ENCODE measurements around the gene ESR1. TPM values are rescaled to one million over a fixed set of nuclear protein-coding genes. Genes with fewer than 3 reads are reported as not detected.

Gene ESR1
- total RNA-seq, 2 donors from 2014 or later: 0.52 to 4.3 TPM

DNA sequence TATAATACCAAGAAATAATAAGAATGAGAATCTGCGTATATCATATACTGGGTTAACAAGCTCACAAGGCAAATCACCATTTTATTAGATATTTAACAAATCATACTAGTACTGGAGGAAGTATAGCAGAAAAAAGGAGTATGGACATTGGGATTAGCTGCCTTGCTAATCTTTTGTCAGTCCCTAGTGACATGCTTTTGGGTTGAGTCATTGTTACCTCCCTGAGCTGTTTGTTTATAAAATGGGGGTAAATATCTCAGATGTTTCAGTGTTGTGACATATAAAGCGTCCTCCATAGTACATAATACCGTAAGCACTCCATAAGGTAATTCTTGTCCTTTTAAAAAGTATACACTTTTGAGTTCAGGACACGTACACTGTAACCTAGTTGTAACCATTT lies 107.0 kb downstream of the ESR1 start:
- Histone ChIP-seq H3K9me3 (no peaks in the 10 kb centered on the region), H3K4me1 (no peaks in the 10 kb centered on the region), H3K27me3 (no peaks in the 10 kb centered on the region), H3K27ac (no peak overlapping the region), H3K4me3 (no peak overlapping the region), H3K36me3 (replicated peaks in 1 of 2; ENCODE audit: insufficient read depth in 1 of 2, low read depth in 2 of 2) (no peaks in the 10 kb centered on the region)
- no peak for ATAC-seq
- TF ChIP-seq, protein P1, sequence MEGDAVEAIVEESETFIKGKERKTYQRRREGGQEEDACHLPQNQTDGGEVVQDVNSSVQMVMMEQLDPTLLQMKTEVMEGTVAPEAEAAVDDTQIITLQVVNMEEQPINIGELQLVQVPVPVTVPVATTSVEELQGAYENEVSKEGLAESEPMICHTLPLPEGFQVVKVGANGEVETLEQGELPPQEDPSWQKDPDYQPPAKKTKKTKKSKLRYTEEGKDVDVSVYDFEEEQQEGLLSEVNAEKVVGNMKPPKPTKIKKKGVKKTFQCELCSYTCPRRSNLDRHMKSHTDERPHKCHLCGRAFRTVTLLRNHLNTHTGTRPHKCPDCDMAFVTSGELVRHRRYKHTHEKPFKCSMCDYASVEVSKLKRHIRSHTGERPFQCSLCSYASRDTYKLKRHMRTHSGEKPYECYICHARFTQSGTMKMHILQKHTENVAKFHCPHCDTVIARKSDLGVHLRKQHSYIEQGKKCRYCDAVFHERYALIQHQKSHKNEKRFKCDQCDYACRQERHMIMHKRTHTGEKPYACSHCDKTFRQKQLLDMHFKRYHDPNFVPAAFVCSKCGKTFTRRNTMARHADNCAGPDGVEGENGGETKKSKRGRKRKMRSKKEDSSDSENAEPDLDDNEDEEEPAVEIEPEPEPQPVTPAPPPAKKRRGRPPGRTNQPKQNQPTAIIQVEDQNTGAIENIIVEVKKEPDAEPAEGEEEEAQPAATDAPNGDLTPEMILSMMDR (IDR thresholded peaks at IDR 0.05): no peak
- TF ChIP-seq POLR2A (IDR thresholded peaks at IDR 0.05): no peak
- WGBS, 2 donors: 64 to 65% methylated on average over 4 of the region's 4 CpGs
- intact Hi-C loops (cut with DNase I): no loop called here
- DNase-seq: no peak

DNA sequence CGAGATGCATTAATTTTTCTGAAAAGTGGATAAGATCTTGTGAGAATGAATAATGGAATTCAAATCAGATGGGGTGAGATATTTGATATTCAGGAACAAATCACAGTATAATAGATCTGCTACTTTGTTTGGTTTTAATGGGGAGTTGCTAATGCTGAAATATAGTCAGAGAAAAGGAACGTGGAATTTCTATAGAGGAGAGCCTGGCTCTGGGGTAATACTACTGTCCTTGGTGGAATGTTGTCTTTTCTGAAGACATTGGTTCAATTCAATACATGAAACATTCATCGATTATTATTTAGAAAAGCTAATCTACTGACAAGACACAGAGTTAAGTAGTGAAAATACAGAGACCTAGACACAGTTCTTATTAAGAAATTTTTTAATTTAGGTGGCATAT lies 108.6 kb downstream of the ESR1 start:
- DNase-seq: no peak
- intact Hi-C loops (cut with DNase I): no loop called here
- Histone ChIP-seq H3K27me3 (no peaks in the 10 kb centered on the region), H3K36me3 (replicated peaks in 1 of 2; ENCODE audit: insufficient read depth in 1 of 2, low read depth in 2 of 2) (no peaks in the 10 kb centered on the region), H3K4me3 (no peak overlapping the region), H3K9me3 (no peaks in the 10 kb centered on the region), H3K4me1 (no peaks in the 10 kb centered on the region), H3K27ac (no peak overlapping the region)
- WGBS, 2 donors: 58 to 72% methylated on average over 3 of the region's 3 CpGs
- ATAC-seq: no peak
- TF ChIP-seq POLR2A (IDR thresholded peaks at IDR 0.05): no peak
- TF ChIP-seq, protein P1 (IDR thresholded peaks at IDR 0.05): no peak

DNA sequence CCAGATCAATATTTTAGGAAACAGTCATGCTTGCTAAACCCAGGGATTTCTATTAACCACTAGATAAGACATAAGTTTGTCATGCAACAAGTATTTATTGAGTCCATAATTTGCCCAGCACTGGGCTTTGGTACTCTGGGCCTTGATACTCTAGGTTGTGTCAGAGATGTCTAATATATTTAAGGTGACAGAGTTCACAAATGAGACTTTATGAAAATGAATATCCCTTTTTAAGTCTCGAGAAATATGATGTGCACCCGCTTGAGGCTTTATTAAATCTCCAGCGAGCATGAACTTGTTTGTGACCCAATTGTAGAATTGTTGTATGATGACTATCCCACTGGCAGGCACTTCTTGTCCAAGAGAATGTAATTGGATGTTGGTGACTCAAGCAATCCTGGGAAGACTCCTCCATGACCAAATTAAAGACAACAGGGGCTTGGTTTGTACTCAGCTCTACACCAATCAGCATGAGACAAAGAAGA lies 109.2 kb downstream of the ESR1 start:
- Histone ChIP-seq H3K27ac (no peak overlapping the region), H3K4me3 (no peak overlapping the region), H3K4me1 (no peaks in the 10 kb centered on the region), H3K27me3 (no peaks in the 10 kb centered on the region), H3K9me3 (no peaks in the 10 kb centered on the region), H3K36me3 (replicated peaks in 1 of 2; ENCODE audit: insufficient read depth in 1 of 2, low read depth in 2 of 2) (no peaks in the 10 kb centered on the region)
- no peak for ATAC-seq
- WGBS, 2 donors: 60 to 73% methylated on average over 3 of the region's 3 CpGs
- TF ChIP-seq, protein P1 (IDR thresholded peaks at IDR 0.05): no peak
- TF ChIP-seq POLR2A (IDR thresholded peaks at IDR 0.05): no peak
- DNase-seq: no peak
- intact Hi-C loops (cut with DNase I): no loop called here

DNA sequence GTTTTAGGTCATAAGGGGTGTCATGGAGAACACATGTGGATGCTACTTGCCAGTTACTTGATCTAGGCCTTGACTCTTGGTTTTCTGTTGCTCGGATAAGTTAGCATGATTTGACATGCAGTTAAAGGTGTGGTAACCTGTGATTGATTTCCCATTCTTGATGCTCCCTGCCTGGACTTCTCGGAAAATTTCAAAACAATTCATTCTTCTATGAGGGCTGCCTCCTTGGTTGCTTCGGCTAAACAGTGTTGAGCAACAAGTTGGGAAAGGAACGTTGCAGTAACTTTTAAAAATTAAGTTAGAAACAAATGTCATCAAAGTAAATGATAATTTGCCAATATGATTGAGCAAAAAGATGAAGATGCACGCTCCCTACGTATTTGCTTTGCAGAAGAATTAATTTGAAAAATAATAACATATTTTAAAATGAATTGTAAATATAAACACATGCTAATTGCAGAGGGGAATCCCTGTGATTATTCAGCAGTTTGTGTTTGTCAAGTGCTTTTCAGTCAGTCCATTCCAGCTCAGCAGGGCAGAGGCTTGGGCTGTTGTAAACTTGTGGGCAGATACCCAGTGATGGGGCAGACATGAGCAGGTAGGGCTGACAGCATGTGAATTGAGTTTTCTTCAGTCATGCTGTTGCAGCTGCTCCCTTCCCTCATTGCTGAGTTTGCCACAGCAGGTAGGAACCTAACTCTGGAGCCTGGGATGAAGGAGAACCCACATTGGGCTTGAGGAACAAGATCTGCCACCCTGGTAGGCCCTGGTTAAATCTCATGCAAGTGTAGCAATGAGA lies 110.2 kb downstream of the ESR1 start:
- no peaks in the 10 kb centered on the region for H3K27me3 ChIP-seq
- no peak for DNase-seq
- no peak for ATAC-seq
- H3K9me3 ChIP-seq: no peaks in the 10 kb centered on the region
- intact Hi-C loops (cut with DNase I): no loop called here
- TF ChIP-seq, protein P1 (IDR thresholded peaks at IDR 0.05): no peak
- no peak for TF ChIP-seq POLR2A (IDR thresholded peaks at IDR 0.05)
- 59 to 70% methylated on average over 6 of the region's 6 CpGs for WGBS, 2 donors
- no peak overlapping the region for H3K27ac ChIP-seq
- H3K36me3 ChIP-seq (replicated peaks in 1 of 2; ENCODE audit: insufficient read depth in 1 of 2, low read depth in 2 of 2): no peaks in the 10 kb centered on the region
- no peaks in the 10 kb centered on the region for H3K4me1 ChIP-seq
- no peak overlapping the region for H3K4me3 ChIP-seq

DNA sequence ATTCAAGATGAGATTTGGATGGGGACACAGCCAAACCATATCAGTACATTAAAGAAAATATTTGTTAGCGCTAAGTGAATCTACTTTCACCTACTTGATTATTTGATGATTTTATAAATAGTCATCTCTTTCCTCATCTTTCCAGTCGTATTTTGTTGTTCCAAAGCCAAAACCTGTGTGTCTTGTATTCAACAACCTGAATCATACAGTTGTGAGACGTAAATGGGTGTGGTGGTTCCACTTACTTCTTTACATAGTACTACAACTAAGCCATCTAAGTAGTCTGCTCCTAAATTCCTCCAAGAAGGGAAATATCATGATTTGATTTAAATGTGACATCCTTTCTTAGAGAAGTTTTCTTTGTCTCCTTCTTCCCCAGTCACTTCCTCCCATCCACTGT lies 132.8 kb downstream of the ESR1 start:
- Histone ChIP-seq H3K27ac (no peak overlapping the region), H3K36me3 (replicated peaks in 1 of 2; ENCODE audit: insufficient read depth in 1 of 2, low read depth in 2 of 2) (no peaks in the 10 kb centered on the region), H3K4me3 (no peak overlapping the region), H3K9me3 (no peaks in the 10 kb centered on the region), H3K27me3 (no peaks in the 10 kb centered on the region), H3K4me1 (no peaks in the 10 kb centered on the region)
- TF ChIP-seq, protein P1 (IDR thresholded peaks at IDR 0.05): no peak
- no peak for TF ChIP-seq POLR2A (IDR thresholded peaks at IDR 0.05)
- ATAC-seq (no peak), DNase-seq (no peak)
- intact Hi-C loops (cut with DNase I): no loop called here
- 50 to 61% methylated on average over 3 of the region's 3 CpGs for WGBS, 2 donors
